IPS DF 19.7 (cell line): Measurements from ENCODE around the gene CAP2.
"Not testable (repeated sequence)": the region's sequence is repeated elsewhere in the genome, so short reads cannot be mapped to it uniquely, and the experiment has no call there.

Experiments
- DNase-seq: peaks from one replicate; pipeline ENCODE4 v3.0.0-alpha.2; 2013; ENCODE audit warnings: low read depth, low spot score

Gene CAP2

DNA sequence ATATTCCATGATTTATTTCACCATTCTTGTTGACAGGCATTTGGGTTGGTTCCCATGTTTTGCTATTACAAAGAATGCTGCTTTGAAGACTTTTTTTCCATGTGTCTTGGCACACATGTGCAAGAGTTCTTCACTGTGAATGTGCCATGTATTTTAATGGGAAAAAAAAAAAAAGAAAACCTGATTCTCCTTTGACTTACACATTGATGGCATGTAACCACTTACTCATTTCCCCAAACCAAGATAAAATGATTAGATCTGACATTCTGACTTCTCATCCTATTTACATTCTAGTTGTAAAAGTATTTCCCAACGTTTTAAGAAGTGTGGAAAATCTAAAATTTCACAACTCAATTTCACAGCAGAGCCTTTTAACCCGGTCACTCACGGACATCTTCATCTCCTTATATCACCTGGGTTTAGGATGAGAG lies 4.4 kb downstream of the CAP2 start:
- DNase-seq: no peak

DNA sequence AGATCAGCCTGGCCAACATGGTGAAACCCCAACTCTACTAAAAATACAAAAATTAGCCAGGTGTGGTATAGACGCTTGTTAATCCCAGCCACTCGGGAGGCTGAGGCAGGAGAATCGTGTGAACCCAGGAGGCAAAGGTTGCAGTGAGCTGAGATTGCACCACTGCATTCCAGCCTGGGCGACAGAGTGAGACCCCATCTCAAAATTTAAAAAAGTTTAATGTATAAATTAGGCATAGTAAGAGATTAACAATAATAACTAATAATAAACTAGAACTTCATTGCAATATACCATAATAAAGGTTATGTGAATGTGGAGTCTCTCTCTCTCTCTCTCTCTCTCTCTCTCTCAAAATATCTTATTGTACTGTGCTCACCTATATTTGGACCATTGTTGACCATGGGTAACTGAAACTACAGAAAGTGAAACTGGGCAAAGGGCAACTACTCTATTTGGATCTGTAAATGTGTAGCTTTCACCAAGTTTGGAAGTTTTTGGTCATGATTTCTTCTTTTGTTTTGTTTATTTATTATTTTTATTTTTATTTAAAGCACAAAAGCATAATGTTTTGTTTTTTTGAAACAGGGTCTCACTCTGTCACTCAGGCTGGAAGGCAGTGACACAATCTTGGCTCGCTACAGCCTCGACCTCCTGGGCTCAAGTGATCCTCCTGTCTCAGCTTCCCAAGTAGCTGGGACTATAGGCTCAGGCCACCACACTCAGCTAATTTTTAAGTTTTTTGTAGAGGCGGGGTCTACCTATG lies 12.0 kb downstream of the CAP2 start:
- DNase-seq: not testable (repeated sequence)

DNA sequence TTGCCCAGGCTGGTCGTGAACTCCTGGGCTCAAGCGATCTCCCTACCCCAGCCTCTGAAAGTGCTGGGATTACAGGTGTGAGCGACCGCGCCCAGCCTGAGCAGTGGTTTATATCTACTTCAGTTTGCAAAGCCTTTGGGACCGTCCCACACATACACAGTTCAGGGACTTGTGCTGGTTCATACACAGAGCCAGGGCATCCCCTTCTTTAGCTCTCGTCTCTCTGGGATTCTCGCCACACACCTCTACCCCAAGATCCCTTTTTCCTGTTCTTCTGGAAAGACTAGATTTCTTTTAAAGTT lies 12.5 kb downstream of the CAP2 start:
- DNase-seq: no peak

DNA sequence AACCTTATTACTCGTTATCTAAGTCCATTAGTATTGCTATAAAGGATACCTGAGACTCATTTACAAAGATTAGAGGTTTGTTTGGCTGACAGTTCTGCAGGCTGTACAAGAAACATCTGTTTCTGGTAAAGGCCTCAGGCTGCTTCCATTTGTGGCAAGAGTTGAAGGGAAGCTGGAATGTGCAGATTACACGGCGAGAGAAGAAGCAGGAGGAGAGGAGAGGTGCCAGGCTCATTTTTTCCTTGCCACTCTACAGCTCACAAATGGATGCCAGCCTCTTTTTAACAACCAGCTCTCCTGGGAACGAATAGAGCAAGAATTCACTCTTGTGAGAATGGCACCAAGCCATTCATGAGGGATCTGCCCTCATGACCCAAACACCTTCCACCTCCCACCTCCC lies 14.7 kb downstream of the CAP2 start:
- DNase-seq: no peak

DNA sequence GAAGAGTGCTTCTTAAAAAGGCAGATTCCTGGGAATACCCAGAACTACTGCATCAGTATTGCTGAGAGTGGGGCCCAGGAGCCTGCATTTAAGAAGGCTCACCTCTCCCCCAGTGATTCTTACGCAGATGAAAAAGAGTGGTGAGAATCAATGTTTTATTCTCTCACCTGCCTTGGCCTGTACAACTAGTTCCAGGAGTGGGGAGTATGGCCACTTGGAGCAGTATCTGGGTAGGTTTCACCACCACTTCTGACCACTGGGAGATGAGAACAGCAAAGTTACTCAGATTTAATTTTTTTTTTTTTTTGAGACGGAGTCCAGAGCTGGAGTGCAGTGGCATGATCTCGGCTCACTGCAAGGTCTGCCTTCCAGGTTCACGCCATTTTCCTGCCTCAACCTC lies 16.9 kb downstream of the CAP2 start:
- DNase-seq: no peak

DNA sequence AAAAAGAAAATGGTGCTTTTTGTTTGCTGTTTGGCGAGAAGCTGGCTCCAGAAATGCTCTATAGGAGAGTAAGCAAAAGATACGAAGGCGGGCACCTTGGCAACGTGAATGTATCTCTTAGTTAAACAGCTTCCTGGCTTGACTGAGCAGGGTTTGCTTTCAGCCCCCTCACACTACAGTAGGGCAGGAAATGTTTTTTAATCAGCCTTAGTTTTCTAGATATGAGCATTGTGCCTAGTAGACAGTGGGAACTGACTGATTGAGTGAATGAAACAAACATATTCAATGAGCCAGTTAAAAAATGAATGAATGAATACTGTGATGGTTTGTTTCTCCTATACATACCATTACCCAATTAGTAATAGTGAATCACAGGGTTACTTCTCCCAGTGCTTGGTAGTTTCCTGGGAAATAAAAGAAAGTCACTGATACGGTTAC lies 19.9 kb downstream of the CAP2 start:
- no peak for DNase-seq

DNA sequence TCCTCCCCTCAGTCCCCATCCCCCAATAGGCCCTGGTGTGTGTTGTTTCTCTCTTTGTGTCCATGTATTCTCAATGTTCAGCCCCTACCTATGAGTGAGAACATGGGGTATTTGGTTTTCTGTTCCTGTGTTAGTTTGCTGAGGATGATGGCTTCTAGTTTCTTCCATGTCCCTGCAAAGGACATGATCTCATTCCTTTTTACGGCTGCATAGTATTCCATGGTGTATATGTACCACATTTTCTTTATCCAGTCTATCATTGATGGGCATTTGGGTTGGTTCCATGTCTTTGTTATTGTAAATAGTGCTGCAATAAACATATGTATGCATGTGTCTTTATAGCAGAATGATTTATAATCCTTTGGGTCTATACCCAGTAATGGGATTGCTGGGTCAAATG lies 21.0 kb downstream of the CAP2 start:
- DNase-seq: not testable (repeated sequence)

DNA sequence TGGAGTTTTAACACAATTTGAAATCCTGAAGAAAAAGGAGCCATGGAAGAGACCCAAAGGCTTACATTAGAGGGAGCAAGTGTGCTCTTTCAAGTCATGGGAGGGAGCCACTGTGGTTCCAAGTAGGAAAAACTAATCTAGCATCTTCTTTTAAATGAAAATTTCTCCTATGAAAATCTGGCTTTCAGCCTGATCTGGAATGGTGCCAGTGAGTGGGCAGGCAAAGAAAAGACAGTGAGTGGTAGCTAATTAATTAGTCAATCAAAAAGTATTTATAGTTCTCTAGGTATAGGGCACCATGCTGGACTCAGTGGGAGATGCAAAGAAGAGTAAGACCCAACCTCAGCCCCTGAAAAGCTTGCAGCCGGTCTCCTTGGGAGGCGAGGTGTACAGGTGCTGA lies 21.9 kb downstream of the CAP2 start:
- no peak for DNase-seq

DNA sequence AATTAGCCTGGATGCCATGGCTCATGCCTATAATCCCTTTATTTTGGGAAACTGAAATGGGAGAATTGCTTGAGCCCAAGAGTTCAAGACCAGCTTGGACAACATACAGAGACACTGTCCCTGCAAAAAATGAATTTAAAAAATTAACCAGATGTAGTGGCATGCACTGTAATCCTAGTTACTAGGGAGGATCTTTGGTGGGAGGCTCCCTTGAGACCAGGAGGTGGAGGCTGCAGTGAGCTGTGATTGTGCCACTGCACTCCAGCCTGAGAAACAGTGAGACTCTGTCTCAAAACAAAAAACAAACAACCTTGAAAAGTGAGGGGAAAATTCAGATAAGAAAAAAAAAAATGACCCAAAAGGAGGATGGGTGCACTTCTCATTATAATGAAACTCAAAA lies 23.4 kb downstream of the CAP2 start:
- no peak for DNase-seq

DNA sequence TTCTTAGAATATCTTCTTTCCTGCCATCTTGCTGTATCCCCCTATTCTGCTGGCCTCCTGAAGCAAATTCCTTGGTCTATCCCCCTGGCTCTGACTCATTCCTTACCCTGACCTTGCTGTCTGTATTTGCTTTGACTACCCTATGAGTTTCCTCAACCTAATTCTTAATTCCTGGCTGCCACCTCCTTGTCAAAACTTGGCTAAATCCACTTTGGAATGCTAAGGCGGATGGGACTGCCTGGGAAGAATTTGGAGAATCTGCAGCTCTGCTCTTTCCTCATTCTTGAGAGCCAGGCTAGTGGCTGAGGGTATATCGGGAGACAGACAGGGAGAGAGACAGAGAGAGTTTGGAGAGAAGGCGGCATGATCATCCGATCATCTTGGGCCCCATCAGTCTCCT lies 24.4 kb downstream of the CAP2 start:
- peak; percentile 73 for DNase-seq

DNA sequence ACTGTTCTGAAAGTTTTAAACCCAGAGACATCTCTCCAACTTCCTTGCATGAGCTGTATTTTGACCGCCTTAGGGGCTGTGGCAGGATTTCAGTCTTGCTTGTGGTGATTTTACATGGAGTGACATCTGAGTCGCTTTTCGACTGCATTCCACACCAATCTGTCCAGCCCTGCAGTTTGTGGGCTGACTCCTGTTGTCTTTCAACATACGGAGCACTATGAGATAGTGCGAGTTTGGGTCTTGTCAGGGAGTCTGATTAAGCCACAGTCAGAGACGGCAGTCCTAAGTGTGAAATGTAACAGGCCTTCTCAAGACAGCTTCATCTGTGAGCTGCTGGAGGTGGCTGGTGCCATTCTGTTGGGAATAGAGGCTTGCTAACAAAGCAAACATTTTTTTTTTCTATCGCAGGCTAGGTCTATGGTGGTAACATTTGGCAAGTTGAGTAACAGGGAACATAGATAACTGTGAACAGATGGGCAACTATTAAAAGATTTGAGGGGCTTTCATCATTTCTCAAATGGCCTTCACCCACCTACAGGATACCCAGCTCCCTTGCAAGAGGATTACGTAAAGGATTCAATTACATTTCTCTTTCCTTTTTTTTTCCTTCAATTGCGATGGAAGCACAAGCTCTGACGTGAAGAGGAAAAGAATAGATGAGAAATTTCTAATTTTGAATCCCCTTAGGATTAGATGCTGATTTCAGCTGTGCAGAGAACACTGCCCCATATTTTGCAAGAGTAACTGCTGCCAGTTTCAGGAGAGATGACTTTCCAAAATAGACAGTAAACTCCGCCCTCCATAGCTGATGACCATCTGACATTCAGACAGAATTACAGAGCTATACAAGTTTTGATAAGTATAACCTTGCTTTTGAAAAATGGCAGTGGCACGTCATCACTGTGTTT lies 25.1 kb downstream of the CAP2 start:
- DNase-seq: no peak

DNA sequence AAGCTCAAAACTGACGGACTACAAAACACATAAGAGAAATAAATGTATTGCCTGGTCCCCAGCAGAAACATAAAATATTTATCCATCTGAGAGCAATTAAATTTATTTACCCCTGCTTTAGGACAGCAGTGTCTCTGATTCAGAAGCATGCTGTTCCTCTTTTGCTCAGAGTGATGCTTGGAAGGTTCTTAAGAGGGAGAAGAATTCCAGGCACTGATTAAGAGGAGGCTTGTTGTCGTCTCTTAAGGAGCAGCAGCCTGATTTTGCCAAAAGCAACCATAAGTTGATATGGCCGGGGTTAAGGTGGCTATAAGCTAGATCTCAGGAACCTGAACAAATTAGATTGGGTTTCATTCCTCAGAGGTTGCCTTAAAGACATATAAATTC lies 25.8 kb downstream of the CAP2 start:
- DNase-seq: no peak

DNA sequence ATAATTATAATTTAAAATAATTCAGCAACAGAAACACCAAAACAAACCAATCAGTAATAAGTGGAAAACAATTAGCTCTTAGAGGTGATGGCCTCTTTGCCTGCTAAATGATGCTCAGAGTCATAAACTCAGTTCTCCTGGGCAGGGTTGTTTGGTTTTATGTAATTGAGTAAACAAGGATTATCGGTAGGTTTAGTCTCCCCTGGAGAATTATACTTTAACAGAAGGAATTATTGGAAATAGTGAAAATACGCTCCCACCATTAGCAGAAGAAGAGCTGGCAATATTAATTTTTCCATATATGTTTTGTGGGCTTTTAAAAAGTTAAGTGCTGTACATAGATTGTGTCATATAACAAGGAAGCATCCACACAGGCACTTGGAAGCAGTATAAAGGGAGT lies 27.0 kb downstream of the CAP2 start:
- no peak for DNase-seq

DNA sequence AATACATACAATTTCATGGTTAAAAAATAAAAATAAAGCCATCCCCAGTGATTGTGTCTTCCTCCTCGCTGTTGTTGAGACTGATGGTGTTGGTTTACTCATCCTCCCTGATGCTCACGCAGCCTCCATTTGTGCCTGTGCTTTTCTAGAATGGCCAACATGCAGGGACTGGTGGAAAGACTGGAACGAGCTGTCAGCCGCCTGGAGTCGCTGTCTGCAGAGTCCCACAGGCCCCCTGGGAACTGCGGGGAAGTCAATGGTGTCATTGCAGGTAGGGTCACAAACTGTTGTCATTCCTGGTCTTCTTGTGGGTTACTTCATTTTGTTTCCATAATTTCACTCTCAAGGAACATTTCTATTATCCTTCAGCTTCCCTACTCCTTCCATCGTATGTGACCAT lies 28.0 kb downstream of the CAP2 start:
- DNase-seq: no peak

DNA sequence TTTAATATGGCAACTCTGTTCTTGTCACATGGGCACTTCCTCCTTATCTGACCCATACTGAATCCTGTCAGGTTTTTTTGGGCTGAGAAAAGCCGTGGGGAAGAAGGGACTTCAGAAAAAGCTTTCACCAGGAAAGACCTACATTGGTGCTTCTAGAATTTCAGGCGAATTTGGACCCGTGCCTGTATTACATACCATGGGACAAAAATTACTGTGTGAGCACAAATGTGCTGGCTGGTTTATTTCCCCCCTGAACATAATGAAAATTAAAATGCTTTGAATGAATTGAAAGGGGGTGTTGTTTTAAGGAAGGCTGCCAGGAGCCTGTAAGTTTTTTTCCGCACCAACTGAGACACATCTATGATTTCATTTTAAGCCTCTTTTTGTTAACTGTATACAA lies 29.6 kb downstream of the CAP2 start:
- DNase-seq: no peak

DNA sequence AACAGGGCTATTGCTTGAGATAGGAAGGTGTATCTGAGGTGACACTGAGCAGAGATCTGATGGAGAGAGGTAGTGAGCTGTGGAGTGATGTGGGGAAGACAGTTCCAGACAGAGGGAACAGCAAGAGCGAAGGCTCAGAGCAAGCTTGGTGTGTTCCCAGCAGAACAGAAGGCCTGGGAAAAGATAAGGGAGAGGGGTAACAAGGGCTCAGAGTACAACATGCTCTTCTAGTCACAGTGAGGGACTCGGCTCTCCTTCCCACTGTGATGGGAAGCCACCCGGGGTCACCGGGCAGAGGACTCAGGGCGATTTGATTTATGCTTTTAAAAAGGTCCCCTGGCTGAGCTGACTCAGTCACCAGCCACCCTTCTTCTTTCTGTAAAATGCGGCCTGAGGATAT lies 33.7 kb downstream of the CAP2 start:
- DNase-seq: no peak

DNA sequence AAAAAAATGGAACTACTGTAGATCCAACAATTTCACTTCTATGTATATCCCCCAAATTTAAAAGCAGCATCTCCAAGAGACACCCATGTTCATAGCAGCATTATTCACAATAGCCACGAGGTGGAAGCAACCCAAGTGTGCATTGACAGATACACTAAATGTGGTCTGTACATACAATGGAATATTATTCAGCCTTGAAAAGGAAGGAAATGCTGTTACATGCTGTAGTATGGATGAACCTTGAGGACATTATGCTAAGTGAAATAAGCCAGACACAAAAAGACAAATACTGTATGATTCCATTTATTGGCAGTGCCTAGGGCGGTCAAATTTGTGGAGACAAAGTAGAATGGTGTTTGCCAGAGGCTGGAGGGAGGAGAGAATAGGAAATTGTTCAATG lies 34.2 kb downstream of the CAP2 start:
- DNase-seq: no peak

DNA sequence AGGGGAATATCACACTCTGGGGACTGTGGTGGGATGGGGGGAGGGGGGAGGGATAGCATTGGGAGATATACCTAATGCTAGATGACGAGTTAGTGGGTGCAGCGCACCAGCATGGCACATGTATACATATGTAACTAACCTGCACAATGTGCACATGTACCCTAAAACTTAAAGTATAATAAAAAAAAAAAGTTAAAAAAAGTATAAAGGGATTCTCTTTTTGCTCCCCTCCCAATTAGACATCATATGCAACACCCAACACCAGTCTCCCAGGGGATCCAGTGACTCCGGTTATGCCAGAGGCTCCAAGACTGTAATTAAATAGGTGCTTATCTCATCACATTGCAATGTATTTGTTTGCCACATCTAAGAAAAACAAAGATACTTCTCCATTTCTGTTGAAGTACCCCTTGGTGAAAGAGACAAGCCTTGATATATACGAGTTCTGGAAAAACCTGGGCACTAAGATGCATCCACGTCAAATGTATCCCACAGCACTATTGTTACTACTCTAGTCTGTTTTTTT lies 35.3 kb downstream of the CAP2 start:
- not testable (repeated sequence) for DNase-seq

DNA sequence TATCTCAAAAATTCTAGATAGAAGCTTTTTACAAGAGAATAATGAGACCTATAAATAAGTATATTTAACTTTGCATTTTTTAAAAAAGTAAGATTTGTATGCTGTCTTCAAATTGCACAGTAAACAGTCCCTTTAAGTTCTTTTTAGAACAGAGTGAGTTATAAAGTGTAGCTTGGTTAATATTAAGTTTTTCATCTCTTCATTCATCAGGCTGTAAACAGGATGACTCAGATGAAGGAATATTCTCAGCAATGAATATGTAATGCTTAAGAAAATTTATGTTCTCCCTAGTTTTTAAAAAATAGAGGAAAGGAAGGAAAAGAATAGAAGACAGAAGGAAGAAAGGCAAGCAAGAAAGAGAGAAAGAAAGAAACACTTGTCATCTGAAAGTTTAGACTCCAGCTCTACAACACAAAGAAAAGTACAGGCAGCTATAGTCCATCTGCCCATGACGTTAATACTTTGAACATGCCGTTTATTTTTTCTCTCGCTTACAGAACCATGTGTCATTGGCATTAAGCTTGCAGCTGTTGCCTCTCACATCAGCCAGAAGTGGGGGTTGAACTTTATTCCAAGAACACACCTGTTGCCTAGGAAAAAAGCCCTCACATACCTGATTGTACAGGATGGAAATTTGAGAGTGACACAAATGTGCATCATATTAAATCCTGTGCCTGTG lies 36.1 kb downstream of the CAP2 start:
- DNase-seq: no peak

DNA sequence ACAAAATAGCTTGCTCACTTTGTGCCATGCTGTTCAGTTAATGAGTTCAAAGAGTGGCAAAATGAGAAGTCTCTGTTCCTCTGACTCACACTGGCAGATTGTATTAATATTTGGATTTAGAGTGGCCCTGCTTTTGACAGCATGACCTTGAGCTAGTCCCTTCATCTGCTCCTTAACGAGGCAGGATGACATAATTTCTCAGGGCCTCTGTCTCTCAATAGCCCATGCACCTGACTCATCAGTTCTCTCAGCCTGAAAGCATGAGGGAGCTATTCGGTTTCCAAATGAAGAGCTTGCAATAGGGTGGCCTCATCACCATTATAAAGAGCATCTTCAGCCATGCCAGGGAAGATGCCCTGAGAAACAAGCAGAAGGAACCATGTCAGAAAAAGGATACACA lies 38.2 kb downstream of the CAP2 start:
- no peak for DNase-seq

DNA sequence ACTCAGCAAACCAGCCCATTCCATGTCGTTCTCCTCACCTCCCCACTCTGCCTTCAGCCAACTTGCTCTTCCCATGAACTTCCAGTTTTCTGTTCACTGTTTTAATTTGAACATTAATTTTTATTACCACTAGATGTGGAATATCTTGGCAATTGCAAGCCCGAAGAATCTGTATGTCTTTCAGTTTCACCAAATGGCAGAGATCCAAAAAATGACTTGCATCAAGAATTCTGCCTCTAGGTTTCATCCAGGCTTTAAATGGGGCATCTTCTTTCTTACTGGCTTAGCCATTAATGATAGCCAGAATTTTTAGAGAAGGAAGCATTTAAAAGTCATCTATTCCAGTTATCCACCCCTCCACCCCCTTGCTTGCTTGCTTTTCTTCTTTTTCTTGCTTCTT lies 39.0 kb downstream of the CAP2 start:
- DNase-seq: no peak

DNA sequence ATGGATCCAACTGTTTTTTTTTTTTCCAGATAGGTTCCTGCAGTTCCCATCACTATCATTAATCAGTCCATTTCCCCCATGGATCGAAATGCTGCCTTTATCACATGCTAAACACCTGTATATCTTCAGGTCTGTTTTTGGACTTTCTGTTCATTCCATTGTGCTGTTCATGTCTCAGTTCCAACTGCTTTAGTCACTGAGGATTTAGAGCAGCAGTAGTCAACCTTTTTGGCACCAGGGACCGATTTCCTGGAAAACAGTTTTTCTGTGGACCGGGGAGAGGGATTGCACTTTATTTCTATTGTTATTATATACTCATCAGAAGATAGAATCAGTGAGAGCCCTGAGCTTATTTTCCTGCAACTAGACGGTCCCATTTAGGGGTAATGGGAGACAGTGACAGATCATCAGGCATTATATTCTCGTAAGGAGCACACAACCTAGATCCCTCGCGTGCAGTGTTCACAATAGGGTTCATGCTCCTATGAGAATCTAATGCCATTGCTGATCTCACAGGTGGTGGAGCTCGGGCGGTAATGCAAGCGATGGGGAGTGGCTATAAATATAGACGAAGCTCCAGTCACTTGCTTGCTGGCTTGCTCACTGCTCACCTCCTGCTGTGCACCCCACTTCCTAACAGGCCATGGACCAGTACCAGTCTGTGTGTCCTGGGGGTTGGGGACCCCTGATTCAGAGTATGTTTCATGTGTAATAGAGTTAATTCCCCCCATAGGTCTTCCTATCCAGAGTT lies 46.0 kb downstream of the CAP2 start:
- no peak for DNase-seq
